Bronchial epithelial cell (primary cell): ENCODE measurements around the gene THADA. TPM values are rescaled to one million over a fixed set of nuclear protein-coding genes. Genes with fewer than 3 reads are reported as not detected.
A peak's percentile ranks its signal among the peaks of the same experiment; 100 is the strongest.

ENCODE experiments used
- DNase-seq: peaks from one replicate; pipeline ENCODE4 v3.0.0-alpha.2; 2010; ENCODE audit warnings: low read depth
- FAIRE-seq: peaks from 2 replicates; lab custom pipeline; 2011; peaks lifted over from hg19 to GRCh38; lab: Jason Lieb, UNC
- H3K27me3 ChIP-seq: 2 replicates; pipeline ENCODE4 v1.5.1; 2011; ENCODE audit warnings: low read length; ENCODE audit not compliant: control insufficient read depth, insufficient read depth
- H3K36me3 ChIP-seq: 2 replicates; pipeline ENCODE4 v1.5.1; 2011; ENCODE audit warnings: low read length; ENCODE audit not compliant: control insufficient read depth, insufficient read depth
- H3K4me3 ChIP-seq: 2 replicates; pipeline ENCODE4 v1.5.1; 2011; ENCODE audit warnings: mild to moderate bottlenecking, low read depth, low read length, control low read depth
- CTCF ChIP-seq: IDR thresholded peaks from 2 replicates; pipeline ENCODE4 v1.5.1; 2011; ENCODE audit warnings: mild to moderate bottlenecking, moderate library complexity, low read length, control low read depth, inconsistent platforms; ENCODE audit not compliant: insufficient read depth, severe bottlenecking
- total RNA-seq: library from RNA; depleted of rRNA; stranded (reverse); fragments of >200 nt; gene quantifications from 2 replicates; pipeline ENCODE4 v1.2.1, GENCODE V29; 2014

Gene THADA
- total RNA-seq, 1 donor from 2014 or later, result 25.8 TPM

- TF ChIP-seq CTCF, result no peak
- Histone ChIP-seq H3K27me3 (no peaks in the 10 kb centered on the region), H3K36me3 (no peaks in the 10 kb centered on the region), H3K4me3 (no peak overlapping the region)
- DNase-seq (peak; percentile 85), FAIRE-seq (no peak)
These were observed 175.4 kb downstream of the THADA start for GRCh38 chr2:43420389-43420801.

GRCh38 chr2:43419876-43420275 lies 176.0 kb downstream of the THADA start:
- Histone ChIP-seq H3K4me3 (no peak overlapping the region), H3K36me3 (no peaks in the 10 kb centered on the region), H3K27me3 (no peaks in the 10 kb centered on the region)
- FAIRE-seq, result no peak
- no peak for TF ChIP-seq CTCF
- DNase-seq, result peak; percentile 65

GRCh38 chr2:43419243-43419642 lies 176.6 kb downstream of the THADA start:
- H3K27me3 ChIP-seq, result no peaks in the 10 kb centered on the region
- no peak overlapping the region for H3K4me3 ChIP-seq
- TF ChIP-seq CTCF, result no peak
- FAIRE-seq (no peak), DNase-seq (no peak)
- no peaks in the 10 kb centered on the region for H3K36me3 ChIP-seq

GRCh38 chr2:43418680-43419079 lies 177.2 kb downstream of the THADA start:
- FAIRE-seq, result no peak

GRCh38 chr2:43417300-43417699 lies 178.5 kb downstream of the THADA start:
- TF ChIP-seq CTCF, result no peak
- no peak for DNase-seq
- H3K4me3 ChIP-seq, result no peak overlapping the region
- FAIRE-seq, result no peak
- no peaks in the 10 kb centered on the region for H3K27me3 ChIP-seq
- H3K36me3 ChIP-seq, result no peaks in the 10 kb centered on the region

More at GRCh38 chr2:43418680-43419079, 177.2 kb downstream of the THADA start:
- DNase-seq, result no peak
- H3K27me3 ChIP-seq, result no peaks in the 10 kb centered on the region
- no peak overlapping the region for H3K4me3 ChIP-seq
- no peak for TF ChIP-seq CTCF
- H3K36me3 ChIP-seq, result no peaks in the 10 kb centered on the region

- H3K4me3 ChIP-seq, result no peak overlapping the region
- DNase-seq (no peak), FAIRE-seq (no peak)
- TF ChIP-seq CTCF, result no peak
- H3K36me3 ChIP-seq, result no peaks in the 10 kb centered on the region
- no peaks in the 10 kb centered on the region for H3K27me3 ChIP-seq
These were observed 180.2 kb downstream of the THADA start for GRCh38 chr2:43415592-43415991.
